Measurements from ENCODE around the gene XRCC5.

Gene XRCC5

GRCh38 chr2:216151313-216152025 lies 42.3 kb downstream of the XRCC5 start:
- no peak for DNase-seq (ENCODE audit: low read depth in 2 of 3, low spot score in 2 of 3)

DNA sequence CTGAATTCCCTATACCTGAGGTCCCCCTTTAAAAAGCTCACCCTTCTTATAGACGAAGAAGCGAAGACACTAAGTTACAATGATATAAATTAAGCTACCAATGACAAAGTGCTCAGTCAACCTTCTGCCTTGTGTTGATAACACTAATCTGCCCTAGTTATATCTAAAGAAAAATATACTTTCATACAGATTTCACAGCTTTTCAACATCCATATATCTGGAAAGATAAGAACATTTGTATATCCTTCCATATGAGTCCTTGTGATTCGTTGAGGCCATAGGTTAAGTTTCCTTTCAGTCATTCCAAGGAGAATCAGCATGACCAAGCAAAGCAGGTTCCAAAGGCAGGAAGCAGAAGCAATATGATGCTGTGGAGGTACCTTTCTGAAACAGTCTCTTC lies 46.8 kb downstream of the XRCC5 start:
- DNase-seq (ENCODE audit: low read depth in 2 of 3, low spot score in 2 of 3): no peak

DNA sequence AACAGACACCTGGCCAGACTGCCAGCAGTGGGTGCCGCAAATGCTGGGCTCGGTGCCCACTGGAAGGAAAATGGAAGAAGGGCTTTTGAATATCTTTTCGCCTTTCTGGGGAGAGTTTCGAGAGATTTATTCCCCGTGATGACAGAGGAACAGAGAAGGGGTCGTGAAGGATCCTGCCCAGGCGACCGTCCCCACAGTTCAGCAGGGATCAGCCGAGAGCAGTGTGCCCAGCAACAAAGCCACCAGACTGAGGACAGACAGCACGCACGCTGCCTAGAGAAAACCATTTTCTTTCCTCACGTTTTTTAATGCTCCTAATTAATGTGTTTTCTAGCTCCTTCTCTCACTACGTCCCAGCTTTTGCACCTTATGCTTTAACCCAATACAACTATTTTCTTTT lies 47.7 kb downstream of the XRCC5 start:
- no peak for DNase-seq (ENCODE audit: low read depth in 2 of 3, low spot score in 2 of 3)

DNA sequence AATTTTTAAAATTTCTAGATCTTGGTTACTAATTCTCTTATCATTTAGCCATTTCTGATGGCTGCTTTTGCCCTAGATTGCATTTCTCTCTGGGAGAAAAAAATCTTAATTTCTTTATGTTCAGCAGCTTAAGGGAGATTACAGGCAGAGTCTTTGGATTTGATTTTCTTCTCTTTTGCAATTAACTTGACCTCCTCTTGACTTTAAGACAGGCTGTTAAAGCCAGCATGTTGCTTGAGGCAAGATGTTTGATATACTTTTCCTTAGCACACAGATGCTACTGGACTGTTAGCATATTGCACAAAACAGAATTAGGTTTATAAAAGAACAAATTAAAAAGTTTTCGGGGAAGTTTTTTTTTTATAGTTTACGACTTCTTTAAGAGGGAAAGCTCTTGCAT lies 50.0 kb downstream of the XRCC5 start:
- DNase-seq (ENCODE audit: low read depth in 2 of 3, low spot score in 2 of 3): no peak

DNA sequence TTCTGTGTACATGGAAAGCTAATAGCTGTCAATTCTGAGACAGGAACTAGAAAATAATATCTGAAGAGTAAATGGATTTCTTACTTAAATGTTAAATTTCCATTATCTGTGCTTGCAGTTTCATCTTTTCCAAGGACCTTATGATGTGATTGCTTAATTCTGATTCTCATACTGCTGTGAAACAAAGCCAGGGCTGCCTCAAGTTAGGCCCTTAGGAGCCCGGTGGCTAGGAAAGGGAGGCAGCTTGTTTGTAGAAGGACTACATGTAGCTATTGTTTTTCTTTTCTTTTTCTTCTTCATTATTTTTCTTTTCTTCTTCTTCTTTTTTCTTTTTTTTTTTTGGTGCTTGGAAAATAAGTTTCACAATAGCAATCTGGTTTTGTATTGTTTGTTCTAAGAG lies 50.5 kb downstream of the XRCC5 start:
- no peak for DNase-seq (ENCODE audit: low read depth in 2 of 3, low spot score in 2 of 3)

GRCh38 chr2:216160786-216161185 lies 51.6 kb downstream of the XRCC5 start:
- no peak for DNase-seq (ENCODE audit: low read depth in 2 of 3, low spot score in 2 of 3)

GRCh38 chr2:216161967-216162366 lies 52.8 kb downstream of the XRCC5 start:
- DNase-seq (ENCODE audit: low read depth in 2 of 3, low spot score in 2 of 3): no peak

DNA sequence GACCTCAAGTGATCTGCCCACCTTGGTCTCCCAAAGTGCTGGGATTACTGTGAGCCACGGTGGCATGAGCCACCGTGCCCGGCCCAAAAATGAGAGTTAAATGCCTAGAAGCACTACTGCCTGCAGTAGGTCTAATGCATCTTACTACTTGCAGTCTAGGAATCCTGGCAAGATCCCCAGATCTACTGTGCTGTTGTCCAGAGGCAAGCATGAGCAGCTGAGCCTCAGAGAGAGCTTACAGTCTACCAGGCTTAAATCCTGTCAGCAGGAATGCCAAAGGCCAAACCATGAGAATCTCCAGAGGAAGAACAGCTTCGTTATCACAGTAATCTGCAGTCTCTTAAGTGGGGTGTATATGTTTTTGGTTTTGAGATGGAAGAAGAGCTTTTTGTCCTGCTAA lies 54.4 kb downstream of the XRCC5 start:
- no peak for DNase-seq (ENCODE audit: low read depth in 2 of 3, low spot score in 2 of 3)

DNA sequence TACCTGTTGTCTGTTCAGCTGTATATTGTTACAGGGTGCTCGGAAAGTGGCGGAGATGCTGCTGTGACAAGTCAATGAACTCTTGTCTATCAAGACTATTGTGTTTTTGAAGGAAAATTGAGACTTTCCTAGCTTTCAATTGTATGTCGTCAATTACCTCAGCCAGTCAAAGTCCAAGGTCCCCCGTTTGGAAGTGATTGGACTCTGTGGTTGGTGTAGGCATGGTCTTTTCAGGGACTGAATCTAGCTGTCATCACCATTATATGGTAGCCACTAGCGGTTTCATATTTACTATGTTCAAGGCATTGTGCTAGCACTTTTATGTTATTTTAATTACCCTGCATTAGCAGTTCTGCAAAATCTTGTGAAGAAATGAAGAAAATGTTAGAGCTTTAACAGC lies 54.9 kb downstream of the XRCC5 start:
- DNase-seq (ENCODE audit: low read depth in 2 of 3, low spot score in 2 of 3): no peak

GRCh38 chr2:216164576-216164975 lies 55.4 kb downstream of the XRCC5 start:
- DNase-seq (ENCODE audit: low read depth in 2 of 3, low spot score in 2 of 3): no peak

DNA sequence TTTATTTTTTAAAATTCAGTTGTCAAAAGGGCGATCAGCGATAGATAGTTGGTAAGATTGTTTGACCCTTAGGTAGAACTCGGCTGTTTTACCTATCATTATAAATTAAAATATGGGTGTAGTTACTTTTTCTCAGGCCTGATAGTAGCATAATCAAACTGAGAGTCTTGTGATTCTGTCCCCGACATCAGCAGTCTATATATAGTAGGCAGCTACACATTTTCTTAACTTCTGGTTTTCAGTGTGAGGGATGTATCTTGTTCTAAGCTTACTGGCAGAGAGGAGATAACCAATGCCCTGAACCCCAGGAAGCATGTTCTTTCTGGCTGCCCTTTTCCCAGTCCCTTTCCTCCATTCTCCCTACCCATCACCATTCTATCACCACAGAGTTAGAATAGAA lies 56.6 kb downstream of the XRCC5 start:
- DNase-seq (ENCODE audit: low read depth in 2 of 3, low spot score in 2 of 3): no peak

DNA sequence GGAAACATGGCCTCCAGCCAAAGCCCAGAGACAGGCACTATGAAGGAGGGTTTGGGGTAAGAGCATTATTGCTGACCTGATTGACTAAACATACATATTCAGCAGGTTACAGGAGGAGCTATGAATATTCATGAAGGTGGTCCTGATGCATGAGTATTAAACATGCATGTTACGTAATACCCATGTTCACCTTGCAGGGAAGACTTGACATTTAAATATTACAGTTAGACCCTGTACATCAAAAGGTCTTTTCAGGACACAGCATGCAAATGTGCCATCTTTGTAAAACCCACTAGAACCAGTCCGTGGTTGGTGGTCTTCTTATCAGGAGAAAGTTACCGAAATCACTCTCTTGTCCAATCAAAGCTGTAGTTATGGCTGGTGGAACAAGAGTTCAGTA lies 59.9 kb downstream of the XRCC5 start:
- no peak for DNase-seq (ENCODE audit: low read depth in 2 of 3, low spot score in 2 of 3)

DNA sequence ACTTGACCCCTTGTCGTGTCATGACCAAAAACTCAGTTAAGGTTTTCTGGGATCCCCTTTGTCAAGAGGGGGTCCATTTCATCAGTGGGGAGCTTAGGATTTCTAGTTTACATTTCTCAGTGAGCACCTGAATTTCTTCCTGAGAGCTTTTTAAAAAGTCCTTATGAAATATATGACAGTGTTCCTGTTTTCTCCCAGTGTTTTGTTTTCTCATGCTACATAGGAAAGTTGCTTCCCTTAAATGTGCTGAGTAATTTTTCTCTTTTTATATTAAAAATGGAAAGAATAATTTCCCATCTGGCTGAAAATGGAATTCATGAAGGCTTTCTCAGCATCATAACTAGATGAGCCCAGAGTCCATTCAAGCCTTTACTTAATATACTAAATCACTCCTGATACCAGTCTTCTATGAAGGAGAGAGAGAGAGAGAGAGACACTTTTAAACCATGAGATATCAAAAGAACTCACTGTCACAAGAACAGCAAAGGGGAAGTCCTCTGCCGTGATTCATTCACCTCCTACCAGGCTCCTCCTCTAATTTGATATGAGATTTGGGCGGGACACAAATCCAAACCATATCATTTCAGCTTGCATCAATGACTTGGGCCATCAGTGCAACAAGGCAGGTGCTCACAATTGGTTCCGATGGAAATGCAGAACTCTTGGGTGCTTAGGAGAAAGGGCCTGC lies 61.1 kb downstream of the XRCC5 start:
- no peak for DNase-seq (ENCODE audit: low read depth in 2 of 3, low spot score in 2 of 3)

DNA sequence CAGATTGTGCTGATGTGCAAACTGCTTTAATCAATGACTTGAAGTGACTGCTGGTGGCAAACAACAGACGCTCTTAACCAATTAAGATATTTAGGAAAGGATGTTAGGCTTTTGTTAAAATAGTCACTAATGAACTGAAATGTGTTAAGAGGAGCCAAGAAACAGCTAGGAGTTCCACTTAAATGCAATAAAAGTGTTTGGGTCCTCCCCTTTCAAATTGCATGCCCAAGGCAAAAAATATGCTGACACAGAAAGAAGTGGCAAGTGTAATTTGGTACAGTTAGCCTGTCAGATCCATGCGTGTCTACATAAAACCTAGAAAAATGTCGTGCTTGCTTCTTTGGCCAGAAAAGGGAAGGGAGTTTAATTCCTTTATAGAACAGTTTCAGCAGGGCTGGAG lies 61.9 kb downstream of the XRCC5 start:
- DNase-seq (ENCODE audit: low read depth in 2 of 3, low spot score in 2 of 3): no peak

DNA sequence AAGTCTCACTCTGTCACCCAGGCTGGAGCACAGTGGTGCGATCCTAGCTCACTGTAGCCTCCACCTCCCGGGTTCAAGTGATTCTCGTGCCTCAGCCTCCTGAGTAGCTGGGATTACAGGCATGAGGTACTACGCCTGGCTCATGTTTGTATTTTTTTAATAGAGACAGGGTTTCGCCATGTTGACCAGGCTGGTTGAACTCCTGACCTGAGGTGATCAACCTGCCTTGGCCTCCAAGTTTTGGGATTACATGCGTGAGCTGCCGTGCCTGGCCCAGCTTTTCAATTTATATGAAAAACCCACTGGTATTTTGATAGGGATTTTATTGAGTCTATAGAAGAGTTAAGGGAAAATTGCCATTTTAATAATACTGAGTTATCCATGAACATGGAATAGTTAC lies 63.3 kb downstream of the XRCC5 start:
- DNase-seq (ENCODE audit: low read depth in 2 of 3, low spot score in 2 of 3): no peak

DNA sequence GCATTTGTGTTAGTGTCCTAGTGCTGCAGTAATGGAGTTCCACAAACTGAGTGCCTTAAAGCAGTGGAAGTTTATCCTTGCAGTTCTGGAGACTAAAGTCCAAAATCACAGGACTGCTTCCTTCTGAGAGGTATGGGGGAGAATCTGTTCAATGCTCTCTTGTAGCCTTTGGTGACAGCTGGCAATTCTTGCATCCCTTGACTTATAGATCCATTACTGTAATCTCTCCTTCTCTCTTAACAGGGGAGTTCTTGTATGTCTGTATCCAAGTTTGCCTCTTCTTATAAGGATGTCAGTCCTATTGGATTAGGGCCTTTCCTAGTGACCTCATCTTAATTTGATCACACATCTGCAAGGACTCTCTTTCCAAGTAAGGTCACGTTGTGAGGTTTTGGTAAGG lies 69.9 kb downstream of the XRCC5 start:
- DNase-seq (ENCODE audit: low read depth in 2 of 3, low spot score in 2 of 3): no peak

GRCh38 chr2:216181351-216181750 lies 72.2 kb downstream of the XRCC5 start:
- no peak for DNase-seq (ENCODE audit: low read depth in 2 of 3, low spot score in 2 of 3)

DNA sequence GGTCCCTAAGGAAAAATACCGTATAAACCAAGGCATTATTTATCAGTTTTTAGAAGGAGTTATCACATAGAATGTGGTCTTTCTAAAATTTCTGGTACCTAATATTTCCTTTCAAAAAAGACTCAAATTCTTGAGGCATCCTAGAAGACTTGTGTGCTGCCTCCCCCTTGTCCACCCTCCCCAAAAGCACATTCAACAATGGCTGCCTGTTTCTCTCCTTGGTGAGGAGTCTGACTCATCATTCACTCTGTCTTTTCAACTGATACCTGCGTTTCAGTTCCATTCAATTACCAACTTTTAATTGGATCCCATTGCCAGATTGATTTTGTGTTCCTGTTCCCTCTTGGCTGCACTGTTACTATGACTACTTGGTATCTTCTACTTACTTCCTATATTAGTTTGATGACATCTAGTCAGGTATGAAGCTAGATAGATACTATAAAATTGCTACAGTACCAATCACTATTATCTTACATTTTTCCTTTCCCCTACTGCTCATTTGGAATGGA lies 72.9 kb downstream of the XRCC5 start:
- no peak for DNase-seq (ENCODE audit: low read depth in 2 of 3, low spot score in 2 of 3)

DNA sequence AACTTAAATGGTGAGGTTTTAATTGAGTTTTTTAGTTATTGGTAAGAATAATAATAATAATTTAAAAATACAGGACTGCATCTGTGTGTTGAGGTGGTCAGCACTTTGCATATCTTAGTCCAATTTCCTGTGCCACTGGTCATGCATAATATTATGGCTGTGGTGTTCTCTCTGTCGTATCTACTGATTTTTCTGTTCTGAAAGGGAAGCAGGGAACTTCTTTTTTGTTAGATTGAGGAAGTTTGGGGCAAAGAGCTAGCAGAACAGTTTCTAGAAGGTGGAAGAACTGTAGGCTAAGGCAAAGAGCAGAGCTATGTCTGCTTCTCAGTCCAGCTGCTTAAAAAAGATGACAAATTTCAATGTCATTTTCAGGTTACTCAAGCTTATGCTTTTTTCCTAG lies 74.3 kb downstream of the XRCC5 start:
- no peak for DNase-seq (ENCODE audit: low read depth in 2 of 3, low spot score in 2 of 3)

- no peak for DNase-seq (ENCODE audit: low read depth in 2 of 3, low spot score in 2 of 3)
Measured at GRCh38 chr2:216188559-216188850, 79.4 kb downstream of the XRCC5 start.

DNA sequence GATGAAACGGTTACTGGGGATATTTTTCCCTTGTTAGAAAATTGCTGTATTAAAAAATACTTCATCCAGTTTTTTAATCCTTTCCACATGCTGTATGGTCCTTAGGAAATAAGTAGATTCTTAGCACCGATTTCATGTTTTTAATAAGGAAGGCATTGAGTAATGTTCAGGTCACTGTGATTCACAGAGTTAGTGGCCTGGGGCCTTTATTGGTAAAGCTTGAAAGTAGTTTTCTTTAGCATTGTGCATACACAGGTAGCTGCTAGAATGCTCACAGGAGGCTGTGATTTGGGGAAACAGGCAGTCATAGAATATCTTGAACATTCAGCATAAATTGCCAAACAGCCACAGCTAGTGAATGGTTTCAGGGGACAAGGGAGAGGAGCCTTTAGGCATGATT lies 79.8 kb downstream of the XRCC5 start:
- no peak for DNase-seq (ENCODE audit: low read depth in 2 of 3, low spot score in 2 of 3)

DNA sequence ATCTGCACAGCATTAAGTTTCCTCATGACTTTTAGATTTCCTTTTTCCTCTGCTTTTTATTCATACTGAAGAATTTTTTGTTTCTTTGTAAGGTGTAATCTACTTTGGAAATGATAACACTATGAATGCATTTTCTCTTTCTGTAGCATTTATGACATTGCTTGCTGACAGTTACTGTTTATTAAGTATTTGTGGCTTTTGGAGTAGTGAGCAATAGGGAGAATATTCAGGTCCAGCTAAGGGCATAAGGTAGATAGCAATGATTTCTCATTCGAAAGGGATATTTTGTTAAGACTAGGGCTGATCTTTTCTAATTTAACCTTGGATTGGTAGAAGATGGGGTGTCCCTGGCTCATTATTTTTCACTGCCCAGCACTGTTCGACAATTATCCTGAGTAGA lies 80.3 kb downstream of the XRCC5 start:
- DNase-seq (ENCODE audit: low read depth in 2 of 3, low spot score in 2 of 3): no peak

GRCh38 chr2:216192181-216192580 lies 83.0 kb downstream of the XRCC5 start:
- DNase-seq (ENCODE audit: low read depth in 2 of 3, low spot score in 2 of 3): no peak

Measured in activated CD8-positive, alpha-beta memory T cell treated with anti-CD3 and anti-CD28 coated beads for 48 hours (primary cell).